Measurements from ENCODE around the gene RAB19.

The RAB19 gene

GRCh38 chr7:140384894-140385545 lies 18.8 kb upstream of the RAB19 start:
- H3K9me3 ChIP-seq (ENCODE audit: control insufficient read depth, low read length): no peaks in the 10 kb centered on the region
- peaks cover 19% of the 10 kb centered on the region for H3K36me3 ChIP-seq (ENCODE audit: control insufficient read depth, insufficient read depth, low read length, severe bottlenecking)
- H3K27me3 ChIP-seq (replicated peaks; ENCODE audit: control insufficient read depth, insufficient read depth, low read length): no peaks in the 10 kb centered on the region
- H3K4me3 ChIP-seq (ENCODE audit: low read length): no peak overlapping the region
- H3K4me1 ChIP-seq (ENCODE audit: control insufficient read depth, insufficient read depth, low read length): no peaks in the 10 kb centered on the region
- no peak overlapping the region for H3K9ac ChIP-seq (ENCODE audit: low read length)
- no peak for DNase-seq (ENCODE audit: low read depth)

- Histone ChIP-seq H3K27me3 (replicated peaks; ENCODE audit: control insufficient read depth, insufficient read depth, low read length) (no peaks in the 10 kb centered on the region), H3K4me3 (ENCODE audit: low read length) (no peak overlapping the region), H3K4me1 (ENCODE audit: control insufficient read depth, insufficient read depth, low read length) (peaks cover 14% of the 10 kb centered on the region), H3K9ac (ENCODE audit: low read length) (no peak overlapping the region), H3K9me3 (ENCODE audit: control insufficient read depth, low read length) (no peaks in the 10 kb centered on the region), H3K36me3 (ENCODE audit: control insufficient read depth, insufficient read depth, low read length, severe bottlenecking) (no peaks in the 10 kb centered on the region)
- DNase-seq (ENCODE audit: low read depth): no peak
Observed at GRCh38 chr7:140389445-140389844, 14.4 kb upstream of the RAB19 start.

GRCh38 chr7:140390034-140390433 lies 13.8 kb upstream of the RAB19 start:
- peaks cover 14% of the 10 kb centered on the region for H3K4me1 ChIP-seq (ENCODE audit: control insufficient read depth, insufficient read depth, low read length)
- no peaks in the 10 kb centered on the region for H3K27me3 ChIP-seq (replicated peaks; ENCODE audit: control insufficient read depth, insufficient read depth, low read length)

GRCh38 chr7:140390466-140391190 lies 13.2 kb upstream of the RAB19 start:
- peak; percentile 20 for DNase-seq (ENCODE audit: low read depth)
- Histone ChIP-seq H3K27me3 (replicated peaks; ENCODE audit: control insufficient read depth, insufficient read depth, low read length) (no peaks in the 10 kb centered on the region), H3K9ac (ENCODE audit: low read length) (no peak overlapping the region), H3K4me3 (ENCODE audit: low read length) (no peak overlapping the region), H3K4me1 (ENCODE audit: control insufficient read depth, insufficient read depth, low read length) (peaks cover 14% of the 10 kb centered on the region), H3K36me3 (ENCODE audit: control insufficient read depth, insufficient read depth, low read length, severe bottlenecking) (no peaks in the 10 kb centered on the region), H3K9me3 (ENCODE audit: control insufficient read depth, low read length) (no peaks in the 10 kb centered on the region)

More at GRCh38 chr7:140390034-140390433, 13.8 kb upstream of the RAB19 start:
- no peak overlapping the region for H3K4me3 ChIP-seq (ENCODE audit: low read length)
- no peaks in the 10 kb centered on the region for H3K9me3 ChIP-seq (ENCODE audit: control insufficient read depth, low read length)
- H3K9ac ChIP-seq (ENCODE audit: low read length): no peak overlapping the region
- no peak for DNase-seq (ENCODE audit: low read depth)
- H3K36me3 ChIP-seq (ENCODE audit: control insufficient read depth, insufficient read depth, low read length, severe bottlenecking): no peaks in the 10 kb centered on the region

DNA sequence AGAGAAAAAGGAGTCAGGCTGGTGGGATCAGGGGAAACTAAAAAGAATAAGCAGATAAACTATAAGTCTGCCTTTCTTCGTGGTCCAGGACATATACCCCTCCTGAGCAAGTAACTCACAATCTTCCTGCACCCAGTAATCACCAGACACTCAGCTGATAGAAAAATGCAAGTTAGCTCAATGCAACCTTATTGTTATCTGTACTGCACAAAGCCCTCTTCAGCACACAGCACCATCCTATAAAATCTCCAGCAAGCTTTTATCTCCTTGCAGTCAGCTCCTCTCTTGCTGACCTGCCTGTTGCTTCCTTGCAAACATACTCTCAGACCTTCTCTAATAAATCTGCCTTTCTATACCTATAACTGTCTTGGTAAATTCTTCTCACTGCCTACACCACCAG lies 12.2 kb upstream of the RAB19 start:
- H3K36me3 ChIP-seq (ENCODE audit: control insufficient read depth, insufficient read depth, low read length, severe bottlenecking): no peaks in the 10 kb centered on the region
- H3K9ac ChIP-seq (ENCODE audit: low read length): no peak overlapping the region
- peaks cover 24% of the 10 kb centered on the region for H3K4me1 ChIP-seq (ENCODE audit: control insufficient read depth, insufficient read depth, low read length)
- DNase-seq (ENCODE audit: low read depth): no peak
- H3K4me3 ChIP-seq (ENCODE audit: low read length): no peak overlapping the region
- no peaks in the 10 kb centered on the region for H3K9me3 ChIP-seq (ENCODE audit: control insufficient read depth, low read length)
- no peaks in the 10 kb centered on the region for H3K27me3 ChIP-seq (replicated peaks; ENCODE audit: control insufficient read depth, insufficient read depth, low read length)

DNA sequence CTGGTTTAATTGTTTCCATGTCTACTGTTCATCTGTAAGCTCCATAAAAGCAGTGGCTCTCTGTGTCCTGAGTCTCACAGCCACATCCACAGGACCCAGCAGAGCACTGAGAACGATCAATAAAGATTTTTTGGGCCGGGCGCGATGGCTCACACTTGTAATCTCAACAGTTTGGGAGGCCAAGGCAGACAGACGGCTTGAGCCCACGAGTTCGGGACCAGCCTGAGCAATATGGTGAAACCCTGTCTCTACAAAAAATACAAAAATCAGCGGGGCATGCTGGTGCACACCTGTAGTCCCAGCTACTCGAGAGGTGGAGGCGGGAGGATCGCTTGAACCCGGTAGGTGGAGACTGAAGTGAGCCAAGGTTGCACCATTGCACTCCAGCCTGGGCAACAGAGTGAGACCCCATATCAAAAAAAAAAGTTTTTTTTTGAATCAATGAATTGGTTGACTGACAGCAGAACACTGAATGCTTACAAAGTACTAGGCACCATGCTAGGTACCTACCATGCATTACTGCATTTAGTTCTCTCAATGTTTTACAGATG lies 10.0 kb upstream of the RAB19 start:
- Histone ChIP-seq H3K27me3 (replicated peaks; ENCODE audit: control insufficient read depth, insufficient read depth, low read length) (no peaks in the 10 kb centered on the region), H3K9me3 (ENCODE audit: control insufficient read depth, low read length) (no peaks in the 10 kb centered on the region), H3K4me3 (ENCODE audit: low read length) (no peak overlapping the region), H3K36me3 (ENCODE audit: control insufficient read depth, insufficient read depth, low read length, severe bottlenecking) (no peaks in the 10 kb centered on the region), H3K4me1 (ENCODE audit: control insufficient read depth, insufficient read depth, low read length) (peaks cover 28% of the 10 kb centered on the region), H3K9ac (ENCODE audit: low read length) (no peak overlapping the region)
- no peak for DNase-seq (ENCODE audit: low read depth)

DNA sequence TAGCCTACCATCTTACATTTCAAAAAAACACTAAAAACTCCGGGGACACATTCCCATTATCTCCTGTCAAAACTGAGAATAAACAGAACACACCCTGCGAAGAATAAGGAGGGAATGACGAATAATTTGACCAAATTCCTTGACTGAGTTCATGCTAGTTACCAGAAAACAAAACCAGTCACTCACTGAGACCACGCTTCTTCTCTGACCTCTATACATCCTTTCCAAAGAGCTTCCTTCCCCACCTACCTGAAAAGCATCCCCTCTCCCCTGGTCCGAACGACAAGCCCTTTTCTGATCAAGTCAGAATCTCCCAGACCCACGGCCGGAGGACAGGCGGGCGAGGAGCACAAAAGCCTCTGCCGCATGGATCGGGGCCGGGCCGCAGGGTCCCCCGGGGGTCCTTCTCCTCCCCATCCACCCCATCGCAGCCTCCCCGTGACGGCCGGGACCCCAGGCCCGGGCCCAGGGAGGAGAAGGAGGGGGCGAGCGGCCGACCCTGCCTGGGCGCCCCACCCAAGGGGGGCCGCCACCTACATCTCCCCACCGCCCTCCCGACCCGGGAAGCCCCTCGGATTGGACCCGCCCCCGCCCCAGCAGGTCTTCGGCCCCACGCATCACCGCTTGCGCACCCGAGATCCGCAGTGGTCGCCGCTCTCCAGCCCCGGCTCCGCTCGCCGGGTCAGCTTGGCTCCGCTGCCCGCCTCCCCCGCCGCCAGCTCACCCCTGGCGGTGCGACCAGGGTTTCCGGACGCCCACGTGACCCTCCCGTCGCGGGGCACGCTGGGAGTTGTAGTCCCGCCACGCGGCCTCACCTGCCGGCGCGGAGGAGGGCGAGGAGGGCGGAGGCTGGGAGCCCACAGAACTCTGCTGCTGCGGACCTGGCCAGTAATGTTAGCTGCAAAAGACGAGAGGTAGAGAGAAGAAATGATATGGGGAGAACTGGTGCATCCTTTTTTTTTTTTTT lies 5.8 kb upstream of the RAB19 start, which contains the start of gene SLC37A3:
Gene SLC37A3, minus strand, starts transcription at position 747 of the 967 bp plus-strand sequence. CDS start 16,004 bp downstream, outside the sequence.
- DNase-seq (ENCODE audit: low read depth): peak; percentile 94
- Histone ChIP-seq H3K36me3 (ENCODE audit: control insufficient read depth, insufficient read depth, low read length, severe bottlenecking) (no peaks in the 10 kb centered on the region), H3K9me3 (ENCODE audit: control insufficient read depth, low read length) (no peaks in the 10 kb centered on the region), H3K27me3 (replicated peaks; ENCODE audit: control insufficient read depth, insufficient read depth, low read length) (no peaks in the 10 kb centered on the region), H3K4me1 (ENCODE audit: control insufficient read depth, insufficient read depth, low read length) (peaks cover 30% of the 10 kb centered on the region), H3K9ac (ENCODE audit: low read length) (peak within 1 kb of the TSS; percentile 89), H3K4me3 (ENCODE audit: low read length) (peak within 1 kb of the TSS; percentile 90)

DNA sequence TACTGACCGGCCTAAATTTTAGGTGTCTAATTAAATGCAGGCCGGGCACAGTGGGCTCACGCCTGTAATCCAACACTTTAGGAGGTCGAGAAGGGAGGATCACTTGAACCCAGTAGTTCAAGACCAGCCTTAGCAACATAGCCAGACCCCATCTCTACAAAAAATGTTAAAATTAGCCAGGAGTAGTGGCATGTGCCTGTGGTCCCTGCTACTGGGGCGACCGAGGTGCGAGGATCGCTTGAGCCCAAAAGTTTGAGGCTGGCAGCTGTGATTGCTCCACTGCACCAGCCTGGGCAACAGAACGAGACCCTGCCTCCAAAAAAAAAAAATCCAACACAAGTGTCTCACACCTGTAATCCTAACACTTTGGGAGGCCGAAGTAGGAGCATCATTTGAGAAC lies 5.0 kb upstream of the RAB19 start:
- H3K27me3 ChIP-seq (replicated peaks; ENCODE audit: control insufficient read depth, insufficient read depth, low read length): peaks cover 2% of the 10 kb centered on the region
- no peak for DNase-seq (ENCODE audit: low read depth)
- H3K4me3 ChIP-seq (ENCODE audit: low read length): no peak overlapping the region

GRCh38 chr7:140400381-140400780 lies 3.5 kb upstream of the RAB19 start:
- DNase-seq (ENCODE audit: low read depth): no peak
- no peaks in the 10 kb centered on the region for H3K9me3 ChIP-seq (ENCODE audit: control insufficient read depth, low read length)
- peaks cover 8% of the 10 kb centered on the region for H3K27me3 ChIP-seq (replicated peaks; ENCODE audit: control insufficient read depth, insufficient read depth, low read length)
- peaks cover 39% of the 10 kb centered on the region for H3K4me1 ChIP-seq (ENCODE audit: control insufficient read depth, insufficient read depth, low read length)
- no peak overlapping the region for H3K9ac ChIP-seq (ENCODE audit: low read length)
- H3K36me3 ChIP-seq (ENCODE audit: control insufficient read depth, insufficient read depth, low read length, severe bottlenecking): no peaks in the 10 kb centered on the region
- H3K4me3 ChIP-seq (ENCODE audit: low read length): no peak overlapping the region

More for the DNA sequence above, 5.0 kb upstream of the RAB19 start:
- no peak overlapping the region for H3K9ac ChIP-seq (ENCODE audit: low read length)
- peaks cover 34% of the 10 kb centered on the region for H3K4me1 ChIP-seq (ENCODE audit: control insufficient read depth, insufficient read depth, low read length)
- H3K9me3 ChIP-seq (ENCODE audit: control insufficient read depth, low read length): no peaks in the 10 kb centered on the region
- no peaks in the 10 kb centered on the region for H3K36me3 ChIP-seq (ENCODE audit: control insufficient read depth, insufficient read depth, low read length, severe bottlenecking)

DNA sequence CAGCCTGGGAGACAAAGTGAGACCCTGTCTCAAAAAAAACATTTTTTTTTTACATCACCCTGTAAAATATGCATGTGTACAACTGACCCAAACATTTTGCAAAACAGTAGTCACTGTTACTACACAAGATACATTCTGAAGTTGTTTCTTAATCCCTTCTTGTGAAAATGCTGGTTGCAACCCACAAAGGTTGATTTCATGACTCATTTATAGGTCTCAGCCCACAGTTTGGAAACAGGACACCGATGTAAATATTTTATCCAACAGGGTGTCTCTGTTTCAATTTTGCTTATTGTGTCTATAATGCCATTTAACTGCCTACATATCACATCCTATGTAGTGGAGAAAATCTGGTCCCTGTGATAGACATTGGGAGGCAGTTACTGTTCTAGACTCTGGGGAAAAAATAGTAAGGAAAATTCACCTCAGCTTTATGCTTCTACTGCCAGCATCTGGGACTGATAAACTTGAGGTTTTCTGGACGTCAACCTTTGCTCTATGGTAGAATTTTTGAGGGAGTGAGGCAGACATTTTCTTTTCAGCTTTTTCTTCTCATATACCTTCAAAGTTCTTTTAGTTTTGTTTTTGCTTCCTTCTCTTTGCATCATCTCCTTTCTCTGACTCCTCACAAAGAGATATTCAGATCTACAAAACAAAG lies 1.6 kb upstream of the RAB19 start:
- H3K27me3 ChIP-seq (replicated peaks; ENCODE audit: control insufficient read depth, insufficient read depth, low read length): peaks cover 8% of the 10 kb centered on the region
- DNase-seq (ENCODE audit: low read depth): peak; percentile 76
- peaks cover 26% of the 10 kb centered on the region for H3K4me1 ChIP-seq (ENCODE audit: control insufficient read depth, insufficient read depth, low read length)
- peak overlapping the region; percentile 14 for H3K4me3 ChIP-seq (ENCODE audit: low read length)
- H3K9ac ChIP-seq (ENCODE audit: low read length): no peak overlapping the region
- no peaks in the 10 kb centered on the region for H3K36me3 ChIP-seq (ENCODE audit: control insufficient read depth, insufficient read depth, low read length, severe bottlenecking)
- H3K9me3 ChIP-seq (ENCODE audit: control insufficient read depth, low read length): no peaks in the 10 kb centered on the region
